ENCODE results near the gene CAP2.
"Not testable (repeated sequence)": the region's sequence is repeated elsewhere in the genome, so short reads cannot be mapped to it uniquely, and the experiment has no call there.

CAP2 gene

GRCh38 chr6:17501982-17502704 lies 108.7 kb downstream of the CAP2 start:
- DNase-seq (ENCODE audit: low read depth), result no peak

DNA sequence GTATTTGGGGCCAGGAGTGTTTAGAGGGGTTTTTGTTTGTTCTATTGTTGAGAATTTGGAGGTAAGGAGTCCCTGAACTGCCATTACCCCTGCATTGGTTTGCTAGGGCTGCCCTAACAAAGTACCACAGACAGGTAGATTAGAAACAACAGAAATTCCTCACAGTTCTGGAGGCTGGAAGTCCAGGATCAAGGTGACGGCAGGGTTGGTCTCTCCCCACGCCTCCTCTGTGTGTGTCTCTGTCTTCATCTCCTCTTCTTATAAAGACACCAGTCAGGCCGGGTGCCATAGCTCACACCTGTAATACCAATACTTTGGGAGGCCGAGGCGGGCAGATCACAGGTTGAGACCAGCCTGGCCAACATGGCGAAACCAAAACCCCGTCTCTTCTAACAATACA lies 109.7 kb downstream of the CAP2 start:
- DNase-seq (ENCODE audit: low read depth), result no peak

DNA sequence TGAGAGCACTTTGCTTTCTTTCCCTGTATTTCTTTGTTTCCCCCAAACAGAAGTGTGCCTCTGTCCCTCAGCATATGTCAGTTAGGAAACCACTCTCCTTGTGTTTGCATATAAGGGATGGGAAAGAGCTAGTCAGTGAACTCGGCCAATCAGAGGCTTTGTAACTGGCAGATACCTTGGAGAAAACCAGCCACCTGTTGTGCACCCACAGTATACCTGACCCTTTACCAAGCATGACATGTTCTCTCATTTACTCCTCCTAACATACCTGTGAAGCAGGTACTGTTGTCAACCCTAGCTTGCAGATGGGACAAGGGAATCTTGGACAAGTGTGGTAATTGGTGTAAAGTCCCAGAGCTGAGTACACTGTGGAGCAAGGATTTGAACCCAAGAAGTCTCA lies 110.6 kb downstream of the CAP2 start:
- DNase-seq (ENCODE audit: low read depth), result no peak

DNA sequence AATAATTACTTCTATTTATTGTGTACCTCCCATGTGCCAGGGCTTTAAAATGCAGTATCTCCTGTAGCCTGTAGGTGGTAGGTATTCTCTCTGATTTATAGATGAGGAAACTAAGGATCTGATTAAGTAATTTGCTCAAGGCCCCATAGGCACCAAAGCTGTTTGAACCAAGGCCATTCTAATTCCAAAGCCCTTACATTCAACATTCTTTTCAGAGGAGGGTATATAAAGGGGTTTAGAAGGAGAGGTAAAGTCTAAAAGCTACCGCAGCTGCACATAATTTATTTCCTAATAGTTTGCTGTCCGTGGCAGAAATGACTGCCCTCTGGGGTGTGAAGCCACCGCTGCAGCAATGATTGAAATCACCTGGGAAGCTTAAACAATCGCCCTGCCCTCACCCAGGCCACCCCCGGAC lies 111.7 kb downstream of the CAP2 start:
- no peak for DNase-seq (ENCODE audit: low read depth)

DNA sequence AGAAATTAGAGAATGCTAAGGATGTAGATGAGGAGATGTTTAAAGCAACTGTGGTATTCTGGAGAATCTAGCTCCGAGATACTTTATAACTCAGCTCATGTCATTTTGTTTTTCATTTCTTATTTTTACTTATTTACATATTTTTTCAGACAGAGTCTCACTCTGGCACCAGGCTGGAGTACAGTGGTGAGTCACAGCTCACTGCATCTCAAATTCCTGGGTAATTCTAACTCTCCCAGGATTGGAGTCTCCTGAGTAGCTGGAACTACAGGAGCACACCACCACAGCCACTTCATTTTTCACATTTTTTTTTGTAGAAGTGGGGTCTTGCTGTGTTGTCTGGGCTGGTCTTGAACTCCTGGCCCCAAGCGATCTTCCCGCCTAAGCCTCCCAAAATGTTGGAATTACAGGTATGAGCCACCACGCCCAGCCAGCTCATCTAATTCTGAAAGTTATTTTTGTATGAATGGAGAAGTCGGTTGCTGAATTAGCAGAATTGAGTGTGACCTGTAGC lies 112.4 kb downstream of the CAP2 start:
- no peak for DNase-seq (ENCODE audit: low read depth)

GRCh38 chr6:17506531-17506930 lies 113.1 kb downstream of the CAP2 start:
- no peak for DNase-seq (ENCODE audit: low read depth)

- no peak for DNase-seq (ENCODE audit: low read depth)
Measured at GRCh38 chr6:17506962-17507361, 113.6 kb downstream of the CAP2 start.

- DNase-seq (ENCODE audit: low read depth), result no peak
Measured at GRCh38 chr6:17511084-17511483, 117.7 kb downstream of the CAP2 start.

DNA sequence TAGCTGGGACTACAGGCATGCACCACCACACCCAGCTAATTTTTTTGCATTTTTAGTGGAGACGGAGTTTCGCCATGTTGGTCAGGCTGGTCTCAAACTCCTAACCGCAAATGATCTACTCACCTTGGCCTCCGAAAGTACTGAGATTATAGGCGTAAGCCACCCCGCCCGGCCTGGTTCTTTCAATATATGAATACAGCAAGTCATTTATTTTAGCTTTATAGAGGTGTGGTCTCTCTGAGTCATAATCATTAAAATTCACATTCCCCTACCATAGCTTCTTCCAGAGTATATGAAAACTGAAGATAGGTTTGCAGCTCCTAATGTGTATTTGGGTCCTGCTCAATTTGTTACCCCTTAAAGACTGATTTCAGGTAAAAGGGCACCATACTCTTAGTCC lies 118.2 kb downstream of the CAP2 start:
- DNase-seq (ENCODE audit: low read depth), result no peak

DNA sequence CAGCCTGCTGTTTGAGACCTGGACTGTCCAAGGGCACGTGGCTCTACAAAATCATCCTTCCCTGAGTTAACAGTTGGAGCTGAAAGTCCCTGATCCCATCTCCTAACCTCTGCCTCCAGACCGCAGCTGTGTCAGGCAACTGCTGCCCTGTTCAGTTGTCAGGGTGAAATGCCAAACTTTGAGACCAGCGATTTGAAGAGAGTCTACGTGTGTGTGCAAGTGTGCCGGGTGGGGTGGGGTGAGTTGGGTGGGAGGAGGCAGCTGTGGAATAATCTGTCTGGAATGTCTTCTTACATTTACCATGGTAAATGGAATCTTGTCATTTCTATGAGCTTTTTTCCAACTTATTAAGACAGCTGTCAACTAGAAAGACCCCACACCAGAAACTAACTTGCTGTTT lies 125.7 kb downstream of the CAP2 start:
- DNase-seq (ENCODE audit: low read depth), result no peak

- no peak for DNase-seq (ENCODE audit: low read depth)
Measured at GRCh38 chr6:17525637-17526036, 132.2 kb downstream of the CAP2 start.

- DNase-seq (ENCODE audit: low read depth), result no peak
Measured at GRCh38 chr6:17527076-17527475, 133.7 kb downstream of the CAP2 start.

- DNase-seq (ENCODE audit: low read depth), result no peak
Measured at GRCh38 chr6:17530321-17530835, 137.0 kb downstream of the CAP2 start.

- DNase-seq (ENCODE audit: low read depth), result no peak
Measured at GRCh38 chr6:17536586-17536985, 143.2 kb downstream of the CAP2 start.

DNA sequence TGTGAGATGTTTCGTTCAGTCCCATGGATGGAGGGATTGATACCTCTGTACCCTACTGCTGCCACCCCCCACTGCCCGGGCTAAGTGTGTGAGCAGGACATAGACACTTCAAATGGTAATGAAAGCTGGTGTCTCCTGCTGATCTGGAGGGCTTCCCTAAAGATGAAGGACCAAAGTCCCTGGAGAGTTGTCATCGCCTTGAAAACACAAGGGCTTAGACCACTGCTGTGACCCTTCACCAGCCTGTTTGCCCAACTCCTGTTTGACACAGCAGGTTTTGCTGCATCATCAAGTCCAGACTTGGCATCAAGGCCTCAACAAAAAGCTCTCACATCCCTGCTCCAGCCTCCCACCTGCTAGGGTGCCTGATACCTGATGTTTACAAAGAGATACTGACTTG lies 148.8 kb downstream of the CAP2 start:
- DNase-seq (ENCODE audit: low read depth), result no peak

DNA sequence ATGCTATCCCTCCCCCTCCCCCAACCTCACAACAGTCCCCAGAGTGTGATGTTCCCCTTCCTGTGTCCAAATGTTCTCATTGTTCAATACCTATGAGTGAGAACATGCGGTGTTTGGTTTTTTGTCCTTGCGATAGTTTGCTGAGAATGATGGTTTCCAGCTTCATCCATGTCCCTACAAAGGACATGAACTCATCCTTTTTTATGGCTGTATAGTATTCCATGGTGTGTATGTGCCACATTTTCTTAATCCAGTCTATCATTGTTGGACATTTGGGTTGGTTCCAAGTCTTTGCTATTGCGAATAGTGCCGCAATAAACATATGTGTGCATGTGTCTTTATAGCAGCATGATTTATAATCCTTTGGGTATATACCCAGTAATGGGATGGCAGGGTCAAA lies 152.3 kb downstream of the CAP2 start:
- DNase-seq (ENCODE audit: low read depth), result not testable (repeated sequence)

DNA sequence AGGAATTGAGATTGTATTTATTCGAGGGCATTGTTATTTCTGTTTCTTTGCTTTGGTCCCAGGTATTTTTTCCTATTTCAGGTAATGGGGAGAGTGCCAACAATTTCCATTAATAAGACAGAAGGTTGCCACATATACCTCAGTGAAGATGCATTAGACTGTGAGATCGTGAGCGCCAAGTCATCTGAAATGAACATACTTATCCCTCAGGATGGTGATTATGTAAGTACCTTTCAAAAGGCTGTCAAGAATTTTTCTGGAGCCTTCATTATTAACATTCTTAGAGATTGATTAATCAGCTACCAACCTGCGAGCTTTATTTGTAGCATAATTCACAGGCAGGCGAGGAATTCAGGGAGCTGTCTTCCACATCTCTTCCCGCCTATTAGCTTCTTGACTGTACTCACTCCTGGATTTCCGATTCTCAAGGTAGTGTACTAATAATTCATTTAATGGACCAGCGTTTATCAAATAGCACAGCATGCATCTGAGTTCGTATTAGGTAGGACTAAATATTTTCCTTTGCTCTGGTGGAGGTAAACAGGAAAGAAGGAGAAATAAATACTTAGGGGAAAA lies 158.1 kb downstream of the CAP2 start:
- DNase-seq (ENCODE audit: low read depth), result no peak

- DNase-seq (ENCODE audit: low read depth), result no peak
Measured at GRCh38 chr6:17552861-17553260, 159.5 kb downstream of the CAP2 start.

DNA sequence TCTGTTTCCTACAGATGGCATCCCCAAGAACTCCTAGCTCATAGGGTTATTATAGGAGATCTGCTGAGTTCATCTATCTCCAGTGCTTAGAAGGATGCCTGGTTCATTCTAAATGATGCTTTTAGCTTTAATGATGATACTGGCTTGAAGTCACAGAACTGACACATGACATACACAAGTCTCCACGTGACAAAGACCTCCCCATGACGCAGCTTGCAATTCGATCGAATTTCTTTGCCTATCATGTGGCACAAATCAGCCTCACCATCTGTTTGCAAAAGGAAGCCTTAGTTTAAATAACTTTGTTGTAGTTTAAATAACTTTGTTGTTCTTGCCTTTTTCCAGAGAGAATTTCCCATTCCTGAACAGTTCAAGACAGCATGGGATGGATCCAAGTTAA lies 162.6 kb downstream of the CAP2 start:
- DNase-seq (ENCODE audit: low read depth), result no peak

- no peak for DNase-seq (ENCODE audit: low read depth)
Measured at GRCh38 chr6:17562636-17563035, 169.2 kb downstream of the CAP2 start.

DNA sequence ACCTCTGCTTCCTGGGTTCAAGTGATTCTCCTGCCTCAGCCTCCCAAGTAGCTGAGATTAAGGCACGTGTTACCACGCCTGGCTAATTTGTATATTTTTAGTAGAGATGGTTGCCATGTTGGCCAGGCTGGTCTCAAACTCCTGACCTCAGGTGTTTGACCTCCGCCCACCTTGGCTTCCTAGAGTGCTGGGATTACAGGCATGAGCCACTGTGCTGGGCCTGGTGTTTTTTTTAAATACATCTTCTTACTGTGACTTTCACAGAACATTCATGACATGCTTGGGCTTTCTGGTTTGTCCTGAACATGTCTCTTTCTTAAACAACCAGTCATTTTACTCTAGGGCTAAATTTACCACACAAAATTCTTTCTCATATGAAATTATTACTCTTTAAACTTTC lies 172.0 kb downstream of the CAP2 start:
- DNase-seq (ENCODE audit: low read depth), result no peak

GRCh38 chr6:17574866-17575560 lies 181.6 kb downstream of the CAP2 start:
- DNase-seq (ENCODE audit: low read depth), result peak; percentile 60

DNA sequence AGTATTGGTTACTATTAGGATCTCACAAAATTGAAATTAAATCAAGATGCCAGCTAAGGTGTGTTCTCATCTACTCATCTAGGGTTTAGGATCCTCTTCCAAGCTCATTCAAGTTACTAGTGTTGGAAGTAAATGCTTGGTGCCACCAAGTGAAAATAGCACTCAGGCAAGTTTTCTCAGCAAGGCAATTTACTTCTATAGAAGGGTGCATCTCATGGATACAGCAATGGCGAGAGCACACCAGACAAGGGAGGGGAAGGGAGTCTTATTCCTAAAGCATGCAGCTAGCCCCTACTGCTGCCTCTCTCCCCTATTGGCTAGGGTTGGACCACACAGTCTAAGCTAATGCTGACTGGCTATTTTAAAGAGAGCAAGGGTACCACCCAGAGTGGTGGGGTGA lies 183.7 kb downstream of the CAP2 start:
- DNase-seq (ENCODE audit: low read depth), result no peak
